HG03097 (cell line): ENCODE measurements around the gene F12.

Source experiments
- ATAC-seq: cut with Tn5 transposase; IDR thresholded peaks from one replicate; pipeline ENCODE4 v1.9.1; 2021; ENCODE audit not compliant: unreplicated experiment, low FRiP score

F12 gene

GRCh38 chr5:177372034-177372896 lies 37.1 kb downstream of the F12 start:
- ATAC-seq = no peak

GRCh38 chr5:177371120-177372033 lies 38.0 kb downstream of the F12 start:
- ATAC-seq = no peak

- no peak for ATAC-seq
Measured at GRCh38 chr5:177370488-177371119, 38.8 kb downstream of the F12 start.

- ATAC-seq = no peak
Measured at GRCh38 chr5:177369645-177370440, 39.5 kb downstream of the F12 start.

GRCh38 chr5:177368869-177369644 lies 40.3 kb downstream of the F12 start:
- no peak for ATAC-seq

- no peak for ATAC-seq
Measured at GRCh38 chr5:177367981-177368868, 41.1 kb downstream of the F12 start.

- ATAC-seq = no peak
Measured at GRCh38 chr5:177367323-177367848, 42.0 kb downstream of the F12 start.

- no peak for ATAC-seq
Measured at GRCh38 chr5:177366528-177367322, 42.6 kb downstream of the F12 start.

- no peak for ATAC-seq
Measured at GRCh38 chr5:177365845-177366527, 43.4 kb downstream of the F12 start.

- ATAC-seq = no peak
Measured at GRCh38 chr5:177364159-177364962, 45.0 kb downstream of the F12 start.

GRCh38 chr5:177363565-177363964 lies 45.8 kb downstream of the F12 start:
- no peak for ATAC-seq

GRCh38 chr5:177362610-177363507 lies 46.5 kb downstream of the F12 start:
- no peak for ATAC-seq

- ATAC-seq = no peak
Measured at GRCh38 chr5:177362292-177362609, 47.1 kb downstream of the F12 start.

- ATAC-seq = no peak
Measured at GRCh38 chr5:177361418-177362291, 47.7 kb downstream of the F12 start.
